HEK293T (cell line): ENCODE results near the gene KCNRG.

Experiments
- CTCF ChIA-PET: fragments of 350-600 bp; formaldehyde crosslinking; extraction: SDS; loops from one replicate; lab custom pipeline; 2021; ENCODE audit warnings: antibody characterized with exemption, inconsistent platforms; lab: Yijun Ruan, JAX
- POLR2A ChIA-PET: fragments of 350-600 bp; formaldehyde crosslinking; extraction: SDS; loops from one replicate; lab custom pipeline; 2020; ENCODE audit warnings: antibody characterized with exemption, inconsistent platforms; lab: Yijun Ruan, JAX
- DNase-seq: peaks from one replicate; pipeline ENCODE4 v3.0.0; 2012; ENCODE audit warnings: mixed read lengths; ENCODE audit errors: extremely low spot score
- ARNT ChIP-seq: fragments of 450-650 bp; IDR thresholded peaks from 2 replicates; pipeline ENCODE4 v1.6.1; 2017; ENCODE audit warnings: mild to moderate bottlenecking
- BHLHE40 ChIP-seq: fragments of 450-650 bp; IDR thresholded peaks from 2 replicates; pipeline ENCODE4 v1.6.1; 2016; ENCODE audit warnings: mild to moderate bottlenecking, moderate library complexity, borderline replicate concordance
- CTBP1 ChIP-seq: fragments of 450-650 bp; IDR thresholded peaks from 2 replicates; pipeline ENCODE4 v1.6.1; 2016; ENCODE audit warnings: borderline replicate concordance
- ELF4 ChIP-seq: fragments of 450-650 bp; IDR thresholded peaks from 2 replicates; pipeline ENCODE4 v1.6.1; 2017; ENCODE audit warnings: antibody characterized with exemption
- FOXA1 ChIP-seq: fragments of 450-650 bp; IDR thresholded peaks from 2 replicates; pipeline ENCODE4 v1.6.1; 2016; ENCODE audit warnings: mild to moderate bottlenecking
- FOXK2 ChIP-seq: fragments of 450-650 bp; IDR thresholded peaks from 2 replicates; pipeline ENCODE4 v1.6.1; 2016; ENCODE audit warnings: mild to moderate bottlenecking
- FOXM1 ChIP-seq: fragments of 450-650 bp; IDR thresholded peaks from 2 replicates; pipeline ENCODE4 v1.6.1; 2017; ENCODE audit warnings: mild to moderate bottlenecking, borderline replicate concordance
- HDGF ChIP-seq: fragments of 450-650 bp; IDR thresholded peaks from 2 replicates; pipeline ENCODE4 v1.6.1; 2017; ENCODE audit warnings: antibody characterized with exemption, borderline replicate concordance
- L3MBTL2 ChIP-seq: fragments of 450-650 bp; conservative IDR thresholded peaks from 2 replicates; pipeline ENCODE4 v1.6.1; 2016; ENCODE audit warnings: mild to moderate bottlenecking
- LEF1 ChIP-seq: fragments of 450-650 bp; IDR thresholded peaks from 2 replicates; pipeline ENCODE4 v1.6.1; 2017; ENCODE audit warnings: mild to moderate bottlenecking, borderline replicate concordance
- NFRKB ChIP-seq: fragments of 450-650 bp; IDR thresholded peaks from 2 replicates; pipeline ENCODE4 v1.6.1; 2016; ENCODE audit warnings: mild to moderate bottlenecking, moderate library complexity
- SP1 ChIP-seq: fragments of 450-650 bp; IDR thresholded peaks from 2 replicates; pipeline ENCODE4 v1.6.1; 2017
- SUZ12 ChIP-seq: fragments of 450-650 bp; IDR thresholded peaks from 2 replicates; pipeline ENCODE4 v1.6.1; 2016; ENCODE audit warnings: mild to moderate bottlenecking
- TARDBP ChIP-seq: fragments of 450-650 bp; IDR thresholded peaks from 2 replicates; pipeline ENCODE4 v1.6.1; 2016
- ZNF384 ChIP-seq: fragments of 450-650 bp; IDR thresholded peaks from 2 replicates; pipeline ENCODE4 v1.6.1; 2016
- TF ChIP-seq, protein P1 (sequence below): fragments of 450-650 bp; IDR thresholded peaks from 2 replicates; pipeline ENCODE4 v1.6.1; 2016

KCNRG gene

GRCh38 chr13:50016444-50016843 lies 1.2 kb downstream of the KCNRG start:
- ChIA-PET POLR2A (no interaction called here), CTCF (no interaction called here)
- no peak for TF ChIP-seq ZNF384
- no peak for TF ChIP-seq ELF4
- TF ChIP-seq BHLHE40 = no peak
- TF ChIP-seq FOXM1 = no peak
- no peak for TF ChIP-seq LEF1
- TF ChIP-seq TARDBP = no peak
- no peak for TF ChIP-seq FOXA1
- DNase-seq = no peak

DNA sequence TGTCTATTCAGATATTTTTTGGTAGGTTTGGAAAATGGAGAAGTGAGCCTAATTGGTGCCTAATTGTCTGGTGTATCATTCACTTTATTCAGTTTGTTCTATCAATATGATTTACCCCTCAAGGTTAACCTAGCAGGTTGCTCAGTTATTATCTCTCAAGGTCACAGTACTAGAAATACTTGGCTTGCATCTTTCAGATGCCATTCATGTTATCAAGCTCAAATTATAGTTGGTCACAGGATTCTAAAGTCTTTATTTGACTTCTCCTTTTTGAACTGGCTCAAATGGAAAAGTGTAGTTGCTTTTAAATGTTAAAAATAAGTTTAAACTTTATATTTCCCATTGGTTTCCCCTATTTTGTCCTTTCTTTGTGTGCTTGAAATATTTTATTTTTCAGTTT lies 2.6 kb downstream of the KCNRG start:
- TF ChIP-seq FOXM1 = no peak
- TF ChIP-seq, protein P1, sequence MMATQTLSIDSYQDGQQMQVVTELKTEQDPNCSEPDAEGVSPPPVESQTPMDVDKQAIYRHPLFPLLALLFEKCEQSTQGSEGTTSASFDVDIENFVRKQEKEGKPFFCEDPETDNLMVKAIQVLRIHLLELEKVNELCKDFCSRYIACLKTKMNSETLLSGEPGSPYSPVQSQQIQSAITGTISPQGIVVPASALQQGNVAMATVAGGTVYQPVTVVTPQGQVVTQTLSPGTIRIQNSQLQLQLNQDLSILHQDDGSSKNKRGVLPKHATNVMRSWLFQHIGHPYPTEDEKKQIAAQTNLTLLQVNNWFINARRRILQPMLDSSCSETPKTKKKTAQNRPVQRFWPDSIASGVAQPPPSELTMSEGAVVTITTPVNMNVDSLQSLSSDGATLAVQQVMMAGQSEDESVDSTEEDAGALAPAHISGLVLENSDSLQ = no peak
- TF ChIP-seq L3MBTL2 = no peak
- no peak for TF ChIP-seq FOXA1
- no peak for TF ChIP-seq ZNF384
- TF ChIP-seq SP1 = no peak
- no peak for TF ChIP-seq HDGF
- TF ChIP-seq ARNT = no peak
- ChIA-PET POLR2A (no interaction called here), CTCF (interaction anchor here (1.3 kb wide), 1 partner anchor 21 kb away, joined by 3 read pairs; the partner anchor contains the start of gene TRIM13)
- no peak for DNase-seq

- POLR2A ChIA-PET = no interaction called here
- no peak for DNase-seq
- CTCF ChIA-PET = no interaction called here
- TF ChIP-seq HDGF = no peak
- no peak for TF ChIP-seq ELF4
- TF ChIP-seq CTBP1 = no peak
- no peak for TF ChIP-seq ARNT
- TF ChIP-seq SUZ12 = no peak
- TF ChIP-seq TARDBP = no peak
- TF ChIP-seq FOXA1 = no peak
- no peak for TF ChIP-seq FOXK2
- TF ChIP-seq SP1 = no peak
- TF ChIP-seq NFRKB = no peak
- no peak for TF ChIP-seq FOXM1
- TF ChIP-seq L3MBTL2 = no peak
These were observed 10.2 kb downstream of the KCNRG start for GRCh38 chr13:50025436-50025835.

DNA sequence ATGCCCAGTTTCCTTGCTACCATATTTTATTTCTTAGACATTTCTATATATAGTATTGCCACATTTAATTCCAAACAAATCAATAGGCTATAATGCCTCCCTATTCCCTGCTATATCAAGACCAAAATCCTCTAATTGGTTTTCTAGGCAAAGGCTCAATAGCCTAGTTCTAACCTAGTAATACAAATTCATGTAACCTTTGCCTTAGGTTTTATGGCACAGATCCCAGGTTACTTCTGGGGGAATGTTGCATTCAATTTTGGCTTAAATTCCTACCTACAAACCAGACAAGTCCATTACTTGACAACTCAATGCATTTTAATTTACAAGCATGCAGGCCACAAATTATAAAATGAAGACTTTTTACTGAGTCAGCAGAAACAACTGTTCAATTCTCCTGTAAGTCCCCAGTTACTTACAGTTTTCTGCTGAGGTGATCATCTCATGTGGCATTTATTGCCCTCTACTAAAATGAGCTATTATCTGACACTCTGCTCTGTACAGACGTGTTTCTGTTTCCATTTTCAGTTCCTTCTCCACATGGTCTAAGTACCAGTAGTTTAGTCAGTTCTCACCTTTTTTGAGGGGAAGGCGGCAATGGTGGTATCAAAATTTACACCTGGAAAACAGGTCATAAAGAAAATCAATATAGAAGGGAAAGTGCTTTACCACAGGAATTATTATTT lies 11.7 kb downstream of the KCNRG start:
- DNase-seq = no peak
- ChIA-PET CTCF (no interaction called here), POLR2A (interaction anchor here (1.0 kb wide), 1 partner anchor 30 kb away, joined by 3 read pairs; no protein-coding TSS in a partner anchor)
- no peak for TF ChIP-seq ZNF384
- TF ChIP-seq, protein P1 = 0 out of 2 replicates have a peak, but pooled peaks have one; percentile 17

GRCh38 chr13:50030315-50030714 lies 15.1 kb downstream of the KCNRG start:
- DNase-seq = no peak
- ChIA-PET CTCF (no interaction called here), POLR2A (no interaction called here)
- TF ChIP-seq FOXA1 (no peak), SP1 (no peak), FOXK2 (no peak), LEF1 (no peak), FOXM1 (no peak), ELF4 (no peak), CTBP1 (no peak), NFRKB (no peak), BHLHE40 (no peak), TARDBP (no peak), HDGF (no peak), SUZ12 (no peak), ZNF384 (no peak), L3MBTL2 (no peak), ARNT (no peak)
- TF ChIP-seq, protein P1 = no peak

GRCh38 chr13:50033725-50034124 lies 18.5 kb downstream of the KCNRG start:
- ChIA-PET CTCF (interaction anchor here (0.5 kb wide), 1 partner anchor 37 kb away, joined by 3 read pairs; the partner anchor contains the start of gene TRIM13), POLR2A (no interaction called here)
- TF ChIP-seq FOXK2 (no peak), BHLHE40 (no peak)
- DNase-seq = no peak

- TF ChIP-seq CTBP1 = no peak
- ChIA-PET CTCF (no interaction called here), POLR2A (no interaction called here)
- no peak for DNase-seq
These were observed 22.5 kb downstream of the KCNRG start for GRCh38 chr13:50037788-50038187.
